WERI-Rb-1 (cell line): ENCODE results near the gene BLTP2.

Source experiments
- DNase-seq: peaks from one replicate; pipeline ENCODE4 v3.0.0-alpha.2; 2020
- H3K27ac ChIP-seq: fragments of 250-450 bp; sonication (Bioruptor Pico); 2 replicates; pipeline ENCODE4 v1.5.1; 2020; ENCODE audit warnings: mild to moderate bottlenecking, moderate library complexity
- H3K27me3 ChIP-seq: fragments of 250-450 bp; sonication (Bioruptor Pico); 2 replicates; pipeline ENCODE4 v1.5.1; 2021; ENCODE audit warnings: mild to moderate bottlenecking, low read depth, moderate library complexity; ENCODE audit not compliant: insufficient read depth, severe bottlenecking
- H3K36me3 ChIP-seq: fragments of 250-450 bp; sonication (Bioruptor Pico); 2 replicates; pipeline ENCODE4 v1.5.1; 2020; ENCODE audit warnings: mild to moderate bottlenecking, moderate library complexity
- H3K4me3 ChIP-seq: 2 replicates; pipeline ENCODE4 v1.5.1; 2011; ENCODE audit warnings: low read depth, mild to moderate bottlenecking, control low read depth, low read length
- H3K9me3 ChIP-seq: fragments of 250-450 bp; sonication (Bioruptor Pico); 2 replicates; pipeline ENCODE4 v1.5.1; 2021; ENCODE audit warnings: mild to moderate bottlenecking, moderate library complexity; ENCODE audit not compliant: severe bottlenecking
- CTCF ChIP-seq: IDR thresholded peaks from 2 replicates; pipeline ENCODE4 v1.5.1; 2011; ENCODE audit warnings: low read depth, mild to moderate bottlenecking, control low read depth, inconsistent platforms, low read length

Gene BLTP2

DNA sequence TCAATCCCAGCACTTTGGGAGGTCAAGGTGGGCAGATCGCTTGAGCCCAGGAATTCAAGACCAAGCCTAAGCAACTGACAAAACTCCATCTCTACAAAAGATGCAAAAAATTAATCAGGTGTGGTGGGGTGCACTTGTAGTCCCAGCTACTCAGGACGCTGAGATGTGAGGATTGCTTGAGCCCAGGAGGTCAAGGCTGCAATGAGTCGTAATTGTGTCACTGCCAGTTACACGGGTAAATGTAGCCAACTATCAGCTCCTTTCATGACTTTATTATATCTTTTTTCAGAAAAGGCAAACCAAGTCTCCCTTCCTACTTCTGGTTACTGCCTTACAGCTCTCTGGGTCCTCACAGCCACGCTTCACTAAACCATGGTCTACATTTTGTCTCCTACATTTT lies 12.8 kb upstream of the BLTP2 start:
- no peak for TF ChIP-seq CTCF
- peaks cover 42% of the 10 kb centered on the region for H3K36me3 ChIP-seq
- no peak overlapping the region for H3K4me3 ChIP-seq
- DNase-seq = no peak
- H3K9me3 ChIP-seq = no peaks in the 10 kb centered on the region
- H3K27me3 ChIP-seq = no peaks in the 10 kb centered on the region
- H3K27ac ChIP-seq = no peak overlapping the region

DNA sequence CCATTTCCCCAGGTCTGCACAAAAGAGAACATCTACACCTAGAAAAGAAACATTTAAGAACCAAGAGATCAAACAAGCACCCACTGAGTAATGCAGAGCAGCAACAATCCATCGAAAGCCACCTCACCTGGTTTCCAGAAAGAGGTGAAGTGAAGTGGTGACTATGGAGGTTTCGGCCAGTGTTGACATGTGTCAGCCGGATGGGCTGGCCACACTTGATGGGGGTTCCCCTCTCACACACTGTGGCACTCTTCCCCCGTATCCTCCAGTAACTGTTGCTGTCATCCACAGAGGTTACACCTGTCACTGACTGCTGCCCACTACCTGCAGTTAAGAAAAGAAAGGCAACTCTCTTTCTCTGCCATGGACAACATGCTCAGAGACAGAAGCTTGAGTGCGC lies 10.2 kb upstream of the BLTP2 start:
- H3K36me3 ChIP-seq = peaks cover 48% of the 10 kb centered on the region

DNA sequence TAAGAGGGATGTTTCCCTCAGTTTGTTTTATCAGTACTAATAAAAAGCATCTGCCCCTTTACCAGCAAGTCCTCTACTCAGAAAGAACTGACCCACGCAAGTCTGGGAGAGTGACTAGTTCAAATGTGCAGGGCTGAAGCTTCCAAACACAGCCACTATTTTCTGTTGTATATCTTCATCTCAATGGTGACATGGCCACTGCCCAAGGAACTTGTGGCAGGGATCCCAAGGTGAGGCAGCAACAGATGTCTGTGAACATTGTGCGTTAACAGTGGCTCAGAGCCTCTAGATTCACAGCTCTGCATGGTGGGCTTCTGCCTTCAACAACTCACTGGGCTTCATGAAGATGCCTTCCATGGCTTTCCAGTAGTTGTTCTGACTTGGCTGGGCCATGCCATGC lies 3.7 kb upstream of the BLTP2 start:
- no peaks in the 10 kb centered on the region for H3K27me3 ChIP-seq
- no peak for TF ChIP-seq CTCF
- no peak for DNase-seq
- H3K4me3 ChIP-seq = no peak overlapping the region
- H3K9me3 ChIP-seq = no peaks in the 10 kb centered on the region
- H3K36me3 ChIP-seq = peaks cover 29% of the 10 kb centered on the region
- no peak overlapping the region for H3K27ac ChIP-seq

More for the DNA sequence above, 10.2 kb upstream of the BLTP2 start:
- no peak for TF ChIP-seq CTCF
- Histone ChIP-seq H3K27me3 (no peaks in the 10 kb centered on the region), H3K4me3 (no peak overlapping the region), H3K9me3 (no peaks in the 10 kb centered on the region), H3K27ac (no peak overlapping the region)
- no peak for DNase-seq

DNA sequence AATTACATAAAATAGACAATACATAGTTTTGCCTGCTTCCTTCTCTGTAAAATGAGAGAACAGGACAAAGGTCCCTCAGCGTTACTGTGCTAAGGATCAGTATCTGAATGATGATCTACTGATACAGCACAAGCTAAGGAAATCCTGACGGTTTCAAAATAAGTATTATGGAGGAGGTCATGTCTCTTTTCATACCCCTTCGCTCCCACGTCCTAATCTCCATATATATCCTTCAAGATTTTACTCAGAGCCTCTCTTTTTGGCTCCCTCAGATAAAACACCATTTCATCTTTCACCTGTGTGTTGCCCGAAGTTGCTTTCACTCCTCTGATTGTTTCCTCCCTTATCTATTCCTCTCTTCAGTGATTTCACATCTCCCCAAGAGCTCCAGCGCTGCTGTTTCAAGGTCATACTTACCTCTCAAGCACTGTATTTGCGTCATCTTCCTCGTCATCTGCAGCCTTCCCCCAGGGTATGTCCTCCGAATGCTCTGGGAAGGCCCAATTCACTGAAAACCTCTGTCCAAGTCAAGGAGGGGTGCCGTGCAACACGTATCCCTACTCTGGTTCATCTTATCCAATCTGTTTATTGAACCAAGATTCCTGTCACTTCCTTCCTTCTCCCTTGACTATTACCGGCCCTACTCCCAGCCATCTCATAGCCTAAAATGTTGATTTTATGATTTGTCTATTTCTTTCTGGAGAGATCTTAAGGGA lies 1.2 kb upstream of the BLTP2 start:
- Histone ChIP-seq H3K27me3 (no peaks in the 10 kb centered on the region), H3K9me3 (no peaks in the 10 kb centered on the region), H3K27ac (peak overlapping the region; percentile 44), H3K4me3 (no peak overlapping the region), H3K36me3 (peaks cover 39% of the 10 kb centered on the region)
- TF ChIP-seq CTCF = no peak
- DNase-seq = no peak

DNA sequence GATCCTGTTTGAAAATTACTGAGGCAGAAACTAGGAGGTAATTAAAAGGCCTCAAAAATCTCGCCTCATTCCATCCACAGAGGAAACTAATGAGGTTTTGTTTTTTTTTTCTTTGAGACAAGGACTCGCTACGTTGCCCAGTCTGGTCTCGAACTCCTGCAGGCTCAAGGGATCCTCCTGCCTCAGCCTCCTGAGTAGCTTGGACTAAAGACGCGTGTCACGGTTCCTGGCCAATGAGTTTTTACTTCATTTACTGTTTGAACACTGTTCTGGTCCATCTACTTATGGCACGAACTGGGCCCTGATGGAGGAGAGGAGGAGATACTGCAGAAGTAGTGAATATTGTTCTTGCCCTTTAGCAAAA lies 600 bp upstream of the BLTP2 start:
- peak overlapping the region; percentile 91 for H3K4me3 ChIP-seq
- no peak for TF ChIP-seq CTCF
- H3K36me3 ChIP-seq = peaks cover 41% of the 10 kb centered on the region
- H3K27ac ChIP-seq = peak overlapping the region; percentile 60
- no peaks in the 10 kb centered on the region for H3K9me3 ChIP-seq
- DNase-seq = no peak
- no peaks in the 10 kb centered on the region for H3K27me3 ChIP-seq
